ENCODE measurements around the gene FOXA3. TPM values are rescaled to one million over a fixed set of nuclear protein-coding genes. Genes with fewer than 3 reads are reported as not detected.

The FOXA3 gene
- total and polyA plus RNA-seq, 10 of the 15 experiments (the other 5 are each of a cell fraction or from before 2014, with no cell fraction given), result 0.04 to 0.83 (median 0.11) TPM; not detected in 5

DNA sequence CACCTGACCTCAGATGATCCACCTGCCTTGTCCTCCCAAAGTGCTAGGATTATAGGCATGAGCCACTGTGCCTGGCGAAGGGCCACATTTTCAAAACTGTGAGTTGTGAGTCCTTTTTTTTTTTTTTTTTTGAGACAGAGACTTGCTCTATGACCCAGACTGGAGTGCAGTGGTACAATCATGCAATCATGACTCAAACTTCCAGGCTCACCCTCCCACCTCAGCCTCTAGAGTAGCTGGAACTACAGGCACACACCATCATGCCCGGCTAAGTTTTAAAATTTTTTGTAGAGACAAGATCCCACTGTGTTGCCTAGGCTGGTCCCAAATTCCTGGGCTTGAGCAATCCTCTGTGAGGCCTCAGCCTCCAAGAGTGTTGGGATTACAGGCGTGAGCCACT, 42.1 kb downstream of the FOXA3 start:
- BruUV-seq (replicated peaks), result no TSS peak
- no peak for FAIRE-seq

More for the DNA sequence above, 42.1 kb downstream of the FOXA3 start:
- Histone ChIP-seq H3K79me2 (ENCODE audit: control insufficient read depth, insufficient read depth, low read length) (peaks cover 6% of the 10 kb centered on the region), H3K4me2 (ENCODE audit: control insufficient read depth, insufficient read depth) (no peak overlapping the region), H2AFZ (ENCODE audit: control insufficient read depth, low read depth, low read length) (no peak overlapping the region), H3K4me3 (no peak overlapping the region), H4K20me1 (ENCODE audit: control insufficient read depth, insufficient read depth) (no peaks in the 10 kb centered on the region), H3K36me3 (ENCODE audit: control insufficient read depth in 2 of 2, insufficient read depth in 2 of 2, low read length in 1 of 2) (no peaks in the 10 kb centered on the region), H3K27ac (ENCODE audit: control insufficient read depth, insufficient read depth) (no peak overlapping the region), H3K27me3 (replicated peaks in 1 of 2; ENCODE audit: control insufficient read depth in 2 of 2, insufficient read depth in 2 of 2, low read length in 1 of 2) (no peaks in the 10 kb centered on the region), H3K9me3 (replicated peaks; ENCODE audit: control insufficient read depth, insufficient read depth, low read length) (no peaks in the 10 kb centered on the region), H3K4me1 (ENCODE audit: control insufficient read depth, insufficient read depth, low read length) (peaks cover 4% of the 10 kb centered on the region), H3K9ac (ENCODE audit: control insufficient read depth, insufficient read depth, low read length) (no peak overlapping the region)
- SMC1A ChIA-PET (ENCODE audit: uncharacterized antibody, unreplicated experiment), result no interaction called here
- no peak for DNase-seq (ENCODE audit: low read depth, low spot score)
- POLR2A ChIA-PET, result no interaction called here
- WGBS (ENCODE audit: insufficient coverage, insufficient replicate concordance, low lambda C conversion rate, missing lambda C conversion rate), result 37% methylated on average over 3 of the region's 3 CpGs
- CTCF ChIA-PET, result no interaction called here
- intact Hi-C loops (cut with micrococcal nuclease; ENCODE audit: unreplicated experiment) (no loop called here), in situ Hi-C loops (cut with MboI) (no loop called here)
- RAD21 ChIA-PET (ENCODE audit: unreplicated experiment), result no interaction called here
- ATAC-seq, result no peak
- no peak for TF ChIP-seq CEBPB (IDR thresholded peaks at IDR 0.05; ENCODE audit: borderline replicate concordance in 1 of 2, low read depth in 2 of 2, low read length in 2 of 2)
- TF ChIP-seq SREBF2 (IDR thresholded peaks at IDR 0.05; ENCODE audit: low read length), result no peak
- no peak for TF ChIP-seq WRNIP1 (IDR thresholded peaks at IDR 0.05; ENCODE audit: borderline replicate concordance, low read depth, low read length)
- no peak for TF ChIP-seq CBX3 (IDR thresholded peaks at IDR 0.05; ENCODE audit: borderline replicate concordance, low read depth)
- TF ChIP-seq RBBP5 (conservative IDR thresholded peaks at IDR 0.05), result no peak
- TF ChIP-seq, protein P1, sequence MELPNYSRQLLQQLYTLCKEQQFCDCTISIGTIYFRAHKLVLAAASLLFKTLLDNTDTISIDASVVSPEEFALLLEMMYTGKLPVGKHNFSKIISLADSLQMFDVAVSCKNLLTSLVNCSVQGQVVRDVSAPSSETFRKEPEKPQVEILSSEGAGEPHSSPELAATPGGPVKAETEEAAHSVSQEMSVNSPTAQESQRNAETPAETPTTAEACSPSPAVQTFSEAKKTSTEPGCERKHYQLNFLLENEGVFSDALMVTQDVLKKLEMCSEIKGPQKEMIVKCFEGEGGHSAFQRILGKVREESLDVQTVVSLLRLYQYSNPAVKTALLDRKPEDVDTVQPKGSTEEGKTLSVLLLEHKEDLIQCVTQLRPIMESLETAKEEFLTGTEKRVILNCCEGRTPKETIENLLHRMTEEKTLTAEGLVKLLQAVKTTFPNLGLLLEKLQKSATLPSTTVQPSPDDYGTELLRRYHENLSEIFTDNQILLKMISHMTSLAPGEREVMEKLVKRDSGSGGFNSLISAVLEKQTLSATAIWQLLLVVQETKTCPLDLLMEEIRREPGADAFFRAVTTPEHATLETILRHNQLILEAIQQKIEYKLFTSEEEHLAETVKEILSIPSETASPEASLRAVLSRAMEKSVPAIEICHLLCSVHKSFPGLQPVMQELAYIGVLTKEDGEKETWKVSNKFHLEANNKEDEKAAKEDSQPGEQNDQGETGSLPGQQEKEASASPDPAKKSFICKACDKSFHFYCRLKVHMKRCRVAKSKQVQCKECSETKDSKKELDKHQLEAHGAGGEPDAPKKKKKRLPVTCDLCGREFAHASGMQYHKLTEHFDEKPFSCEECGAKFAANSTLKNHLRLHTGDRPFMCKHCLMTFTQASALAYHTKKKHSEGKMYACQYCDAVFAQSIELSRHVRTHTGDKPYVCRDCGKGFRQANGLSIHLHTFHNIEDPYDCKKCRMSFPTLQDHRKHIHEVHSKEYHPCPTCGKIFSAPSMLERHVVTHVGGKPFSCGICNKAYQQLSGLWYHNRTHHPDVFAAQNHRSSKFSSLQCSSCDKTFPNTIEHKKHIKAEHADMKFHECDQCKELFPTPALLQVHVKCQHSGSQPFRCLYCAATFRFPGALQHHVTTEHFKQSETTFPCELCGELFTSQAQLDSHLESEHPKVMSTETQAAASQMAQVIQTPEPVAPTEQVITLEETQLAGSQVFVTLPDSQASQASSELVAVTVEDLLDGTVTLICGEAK (IDR thresholded peaks at IDR 0.05; ENCODE audit: borderline replicate concordance), result no peak
- TF ChIP-seq HDAC6 (IDR thresholded peaks at IDR 0.05; ENCODE audit: unreplicated experiment), result no peak
- TF ChIP-seq SP1 (IDR thresholded peaks at IDR 0.05; ENCODE audit: low read depth, low read length), result no peak
- no peak for TF ChIP-seq FOS (IDR thresholded peaks at IDR 0.05; ENCODE audit: borderline replicate concordance, extremely low read depth, insufficient read length)
- no peak for TF ChIP-seq HDAC2 (IDR thresholded peaks at IDR 0.05)
- no peak for TF ChIP-seq ZNF622 (IDR thresholded peaks at IDR 0.05)
- no peak for TF ChIP-seq POLR2AphosphoS5 (IDR thresholded peaks at IDR 0.05; ENCODE audit: low read length)
- no peak for TF ChIP-seq NR2C1 (IDR thresholded peaks at IDR 0.05)
- no peak for TF ChIP-seq SMAD5 (IDR thresholded peaks at IDR 0.05; ENCODE audit: low read depth)

Data from GM12878 (cell line).